ENCODE measurements around the gene MEP1A. TPM values are rescaled to one million over a fixed set of nuclear protein-coding genes. Genes with fewer than 3 reads are reported as not detected.
"Not testable (repeated sequence)": the region's sequence is repeated elsewhere in the genome, so short reads cannot be mapped to it uniquely, and the experiment has no call there.

The MEP1A gene
- total and polyA plus RNA-seq, 2 donors = 0.14 to 0.71 TPM

GRCh38 chr6:46842252-46842846, 49.2 kb downstream of the MEP1A start:
- not testable (repeated sequence) for DNase-seq (ENCODE audit: low read depth in 6 of 9, low spot score in 9 of 9); H3K36me3 ChIP-seq (ENCODE audit: control insufficient read depth in 2 of 2, insufficient read depth in 2 of 2, low read length in 1 of 2); H3K27me3 ChIP-seq (ENCODE audit: control insufficient read depth in 2 of 2, insufficient read depth in 1 of 2, low read length in 1 of 2); H3K4me3 ChIP-seq (ENCODE audit: low read length in 2 of 2); H3K27ac ChIP-seq (ENCODE audit: low read depth in 1 of 2, low read length in 1 of 2); H3K4me1 ChIP-seq (ENCODE audit: control insufficient read depth in 2 of 2, insufficient read depth in 2 of 2, low read length in 2 of 2); H3K9me3 ChIP-seq (ENCODE audit: control insufficient read depth in 2 of 2, insufficient read depth in 1 of 2, low read length in 1 of 2)
- 97% methylated on average over 6 of the region's 6 CpGs for WGBS

- Histone ChIP-seq H3K4me1 (ENCODE audit: control insufficient read depth in 2 of 2, insufficient read depth in 2 of 2, low read length in 2 of 2) (peaks cover 0 to 8% of the 10 kb centered on the region in 2 donors), H3K36me3 (ENCODE audit: control insufficient read depth in 2 of 2, insufficient read depth in 2 of 2, low read length in 1 of 2) (no peaks in the 10 kb centered on the region), H3K27ac (ENCODE audit: low read depth in 1 of 2, low read length in 1 of 2) (no peak overlapping the region), H3K9me3 (ENCODE audit: control insufficient read depth in 2 of 2, insufficient read depth in 1 of 2, low read length in 1 of 2) (no peaks in the 10 kb centered on the region), H3K27me3 (ENCODE audit: control insufficient read depth in 2 of 2, insufficient read depth in 1 of 2, low read length in 1 of 2) (peaks cover 0 to 2% of the 10 kb centered on the region in 2 donors), H3K4me3 (ENCODE audit: low read length in 2 of 2) (no peak overlapping the region)
- 90% methylated on average over 5 of the region's 5 CpGs for WGBS
- no peak for DNase-seq (ENCODE audit: low read depth in 6 of 9, low spot score in 9 of 9)
These were observed 51.9 kb downstream of the MEP1A start for GRCh38 chr6:46845126-46845525.

- H3K9me3 ChIP-seq (ENCODE audit: control insufficient read depth in 2 of 2, insufficient read depth in 1 of 2, low read length in 1 of 2) = no peaks in the 10 kb centered on the region
- 15% methylated on average over 25 of the region's 25 CpGs for WGBS
- H3K4me3 ChIP-seq (ENCODE audit: low read length in 2 of 2) = no peak overlapping the region
- peak; percentile 9 to 70 (median 45) for DNase-seq (ENCODE audit: low read depth in 6 of 9, low spot score in 9 of 9)
- peaks cover 0 to 8% of the 10 kb centered on the region in 2 donors for H3K4me1 ChIP-seq (ENCODE audit: control insufficient read depth in 2 of 2, insufficient read depth in 2 of 2, low read length in 2 of 2)
- peaks cover 0 to 2% of the 10 kb centered on the region in 2 donors for H3K27me3 ChIP-seq (ENCODE audit: control insufficient read depth in 2 of 2, insufficient read depth in 1 of 2, low read length in 1 of 2)
- H3K36me3 ChIP-seq (ENCODE audit: control insufficient read depth in 2 of 2, insufficient read depth in 2 of 2, low read length in 1 of 2) = no peaks in the 10 kb centered on the region
- no peak overlapping the region for H3K27ac ChIP-seq (ENCODE audit: low read depth in 1 of 2, low read length in 1 of 2)
These were observed 55.6 kb downstream of the MEP1A start for GRCh38 chr6:46848684-46849360.

GRCh38 chr6:46849361-46849690, 56.1 kb downstream of the MEP1A start:
- Histone ChIP-seq H3K4me3 (ENCODE audit: low read length in 2 of 2) (no peak overlapping the region), H3K27ac (ENCODE audit: low read depth in 1 of 2, low read length in 1 of 2) (no peak overlapping the region), H3K9me3 (ENCODE audit: control insufficient read depth in 2 of 2, insufficient read depth in 1 of 2, low read length in 1 of 2) (no peaks in the 10 kb centered on the region), H3K36me3 (ENCODE audit: control insufficient read depth in 2 of 2, insufficient read depth in 2 of 2, low read length in 1 of 2) (no peaks in the 10 kb centered on the region), H3K4me1 (ENCODE audit: control insufficient read depth in 2 of 2, insufficient read depth in 2 of 2, low read length in 2 of 2) (peaks cover 0 to 8% of the 10 kb centered on the region in 2 donors), H3K27me3 (ENCODE audit: control insufficient read depth in 2 of 2, insufficient read depth in 1 of 2, low read length in 1 of 2) (peaks cover 0 to 2% of the 10 kb centered on the region in 2 donors)
- no peak for DNase-seq (ENCODE audit: low read depth in 6 of 9, low spot score in 9 of 9)
- WGBS = 83% methylated on average over 5 of the region's 5 CpGs

- Histone ChIP-seq H3K9me3 (ENCODE audit: control insufficient read depth in 2 of 2, insufficient read depth in 1 of 2, low read length in 1 of 2) (no peaks in the 10 kb centered on the region), H3K4me3 (ENCODE audit: low read length in 2 of 2) (no peak overlapping the region), H3K27me3 (ENCODE audit: control insufficient read depth in 2 of 2, insufficient read depth in 1 of 2, low read length in 1 of 2) (peaks cover 0 to 2% of the 10 kb centered on the region in 2 donors), H3K36me3 (ENCODE audit: control insufficient read depth in 2 of 2, insufficient read depth in 2 of 2, low read length in 1 of 2) (no peaks in the 10 kb centered on the region), H3K4me1 (ENCODE audit: control insufficient read depth in 2 of 2, insufficient read depth in 2 of 2, low read length in 2 of 2) (peaks cover 0 to 8% of the 10 kb centered on the region in 2 donors), H3K27ac (ENCODE audit: low read depth in 1 of 2, low read length in 1 of 2) (no peak overlapping the region)
- DNase-seq (ENCODE audit: low read depth in 6 of 9, low spot score in 9 of 9) = no peak
- 63% methylated on average over 2 of the region's 2 CpGs for WGBS
These were observed 57.6 kb downstream of the MEP1A start for GRCh38 chr6:46850792-46851191.

GRCh38 chr6:46851576-46851975, 58.4 kb downstream of the MEP1A start:
- not testable (repeated sequence) for H3K27ac ChIP-seq (ENCODE audit: low read depth in 1 of 2, low read length in 1 of 2); DNase-seq (ENCODE audit: low read depth in 6 of 9, low spot score in 9 of 9); H3K4me1 ChIP-seq (ENCODE audit: control insufficient read depth in 2 of 2, insufficient read depth in 2 of 2, low read length in 2 of 2); H3K36me3 ChIP-seq (ENCODE audit: control insufficient read depth in 2 of 2, insufficient read depth in 2 of 2, low read length in 1 of 2); H3K27me3 ChIP-seq (ENCODE audit: control insufficient read depth in 2 of 2, insufficient read depth in 1 of 2, low read length in 1 of 2); H3K9me3 ChIP-seq (ENCODE audit: control insufficient read depth in 2 of 2, insufficient read depth in 1 of 2, low read length in 1 of 2); H3K4me3 ChIP-seq (ENCODE audit: low read length in 2 of 2)
- WGBS = 69% methylated on average over 4 of the region's 4 CpGs

GRCh38 chr6:46855966-46856365, 62.8 kb downstream of the MEP1A start:
- not testable (repeated sequence) for H3K27me3 ChIP-seq (ENCODE audit: control insufficient read depth in 2 of 2, insufficient read depth in 1 of 2, low read length in 1 of 2); H3K27ac ChIP-seq (ENCODE audit: low read depth in 1 of 2, low read length in 1 of 2); H3K9me3 ChIP-seq (ENCODE audit: control insufficient read depth in 2 of 2, insufficient read depth in 1 of 2, low read length in 1 of 2); H3K36me3 ChIP-seq (ENCODE audit: control insufficient read depth in 2 of 2, insufficient read depth in 2 of 2, low read length in 1 of 2); H3K4me1 ChIP-seq (ENCODE audit: control insufficient read depth in 2 of 2, insufficient read depth in 2 of 2, low read length in 2 of 2); H3K4me3 ChIP-seq (ENCODE audit: low read length in 2 of 2)
- 65% methylated on average over 1 of the region's 1 CpG for WGBS
- DNase-seq (ENCODE audit: low read depth in 6 of 9, low spot score in 9 of 9) = peak in 2 of 9 donors; percentile 10 to 15

- H3K27ac ChIP-seq (ENCODE audit: low read depth in 1 of 2, low read length in 1 of 2) = no peak overlapping the region
- no peaks in the 10 kb centered on the region for H3K27me3 ChIP-seq (ENCODE audit: control insufficient read depth in 2 of 2, insufficient read depth in 1 of 2, low read length in 1 of 2)
- H3K9me3 ChIP-seq (ENCODE audit: control insufficient read depth in 2 of 2, insufficient read depth in 1 of 2, low read length in 1 of 2) = no peaks in the 10 kb centered on the region
- H3K4me3 ChIP-seq (ENCODE audit: low read length in 2 of 2) = no peak overlapping the region
- H3K36me3 ChIP-seq (ENCODE audit: control insufficient read depth in 2 of 2, insufficient read depth in 2 of 2, low read length in 1 of 2) = no peaks in the 10 kb centered on the region
- DNase-seq (ENCODE audit: low read depth in 6 of 9, low spot score in 9 of 9) = peak in 1 of 9 donors; percentile 4
- H3K4me1 ChIP-seq (ENCODE audit: control insufficient read depth in 2 of 2, insufficient read depth in 2 of 2, low read length in 2 of 2) = no peaks in the 10 kb centered on the region
- WGBS = 81% methylated on average over 2 of the region's 2 CpGs
These were observed 69.2 kb downstream of the MEP1A start for GRCh38 chr6:46862381-46862780.

- no peaks in the 10 kb centered on the region for H3K9me3 ChIP-seq (ENCODE audit: control insufficient read depth in 2 of 2, insufficient read depth in 1 of 2, low read length in 1 of 2)
- WGBS = 95% methylated on average over 3 of the region's 3 CpGs
- no peak for DNase-seq (ENCODE audit: low read depth in 6 of 9, low spot score in 9 of 9)
- H3K36me3 ChIP-seq (ENCODE audit: control insufficient read depth in 2 of 2, insufficient read depth in 2 of 2, low read length in 1 of 2) = no peaks in the 10 kb centered on the region
- H3K27me3 ChIP-seq (ENCODE audit: control insufficient read depth in 2 of 2, insufficient read depth in 1 of 2, low read length in 1 of 2) = no peaks in the 10 kb centered on the region
- no peaks in the 10 kb centered on the region for H3K4me1 ChIP-seq (ENCODE audit: control insufficient read depth in 2 of 2, insufficient read depth in 2 of 2, low read length in 2 of 2)
- no peak overlapping the region for H3K4me3 ChIP-seq (ENCODE audit: low read length in 2 of 2)
- H3K27ac ChIP-seq (ENCODE audit: low read depth in 1 of 2, low read length in 1 of 2) = no peak overlapping the region
These were observed 70.6 kb downstream of the MEP1A start for GRCh38 chr6:46863791-46864190.
